GM18498 (cell line): ENCODE measurements around the gene MRFAP1.

Experiments
- ATAC-seq: cut with Tn5 transposase; IDR thresholded peaks from one replicate; pipeline ENCODE4 v1.9.1; 2021; ENCODE audit warnings: mild to moderate bottlenecking, moderate library complexity; ENCODE audit not compliant: unreplicated experiment

MRFAP1 gene

DNA sequence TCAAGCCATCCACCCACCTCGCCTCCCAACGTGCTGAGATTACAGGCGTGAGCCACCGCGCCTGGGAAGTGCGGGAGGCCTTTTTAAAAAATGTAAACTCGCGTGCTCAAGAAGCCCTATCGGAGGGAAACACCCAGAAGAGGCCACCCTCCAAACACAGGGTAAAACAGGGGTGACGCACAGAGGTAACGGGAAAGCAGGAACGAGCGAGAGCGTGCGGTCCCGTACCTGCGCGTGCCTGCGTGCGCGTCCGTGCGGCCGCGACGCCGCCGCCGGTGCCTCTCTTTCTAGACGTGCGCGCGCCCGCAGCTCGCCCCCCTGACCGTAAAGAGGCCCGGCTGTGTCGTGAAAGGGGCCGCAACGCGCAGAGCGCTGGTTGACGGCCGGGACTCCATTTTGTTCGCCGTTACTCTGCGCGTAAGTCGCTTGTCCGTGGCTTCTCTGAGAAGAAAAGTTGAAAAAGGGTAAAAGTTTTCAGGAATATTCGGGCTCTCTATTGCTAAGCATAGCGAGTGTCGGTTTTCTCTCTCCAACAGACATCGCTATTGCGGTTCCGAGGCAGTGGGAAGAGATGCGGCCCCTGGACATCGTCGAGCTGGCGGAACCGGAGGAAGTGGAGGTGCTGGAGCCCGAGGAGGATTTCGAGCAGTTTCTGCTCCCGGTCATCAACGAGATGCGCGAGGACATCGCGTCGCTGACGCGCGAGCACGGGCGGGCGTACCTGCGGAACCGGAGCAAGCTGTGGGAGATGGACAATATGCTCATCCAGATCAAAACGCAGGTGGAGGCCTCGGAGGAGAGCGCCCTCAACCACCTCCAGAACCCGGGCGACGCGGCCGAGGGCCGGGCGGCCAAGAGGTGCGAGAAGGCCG lies at the start of gene MRFAP1:
TSS of gene MRFAP1 (plus strand) at position 394 of the 872 bp plus-strand sequence. CDS start at position 572, 178 bp downstream.
- ATAC-seq: peak; percentile 82

DNA sequence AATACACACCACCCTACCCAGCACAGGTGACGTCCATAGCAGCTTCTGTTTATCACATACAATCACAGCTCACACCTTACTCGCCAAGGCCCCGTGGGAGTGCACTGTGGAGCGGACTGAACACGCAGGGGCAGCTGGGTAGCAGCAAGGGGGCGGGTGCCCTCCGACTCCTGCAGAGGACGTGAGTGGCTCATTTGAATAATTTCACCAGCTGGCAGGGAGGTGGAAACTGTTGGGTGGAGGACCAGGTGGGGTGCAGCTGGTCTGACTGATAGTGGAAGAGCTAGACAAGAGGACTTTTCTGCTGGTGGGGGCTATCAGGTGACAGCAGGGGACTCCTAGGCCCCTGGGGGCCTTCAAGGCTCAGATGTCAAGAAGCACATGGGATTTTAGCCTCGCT lies 49.2 kb upstream of the MRFAP1 start:
- peak; percentile 63 for ATAC-seq

DNA sequence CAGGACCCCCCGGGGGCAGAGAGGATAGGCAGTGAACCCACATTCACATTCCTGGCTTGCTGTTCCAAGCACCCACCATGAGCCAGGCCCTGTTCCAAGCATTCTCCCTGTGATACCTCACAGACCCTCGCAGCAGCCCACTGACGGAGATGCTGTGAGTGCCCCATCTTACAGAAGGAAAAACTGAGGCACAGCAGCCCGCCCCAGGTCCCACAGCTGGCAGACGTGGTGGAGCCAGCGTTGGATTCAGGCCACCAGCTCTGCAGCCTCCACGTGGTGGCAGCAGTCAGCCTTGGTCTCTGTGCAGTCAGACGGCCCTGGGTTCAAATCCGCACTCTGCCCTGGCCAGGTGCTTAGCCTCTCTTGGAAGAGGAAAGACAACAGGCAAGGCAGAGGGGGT lies 48.7 kb upstream of the MRFAP1 start:
- no peak for ATAC-seq

DNA sequence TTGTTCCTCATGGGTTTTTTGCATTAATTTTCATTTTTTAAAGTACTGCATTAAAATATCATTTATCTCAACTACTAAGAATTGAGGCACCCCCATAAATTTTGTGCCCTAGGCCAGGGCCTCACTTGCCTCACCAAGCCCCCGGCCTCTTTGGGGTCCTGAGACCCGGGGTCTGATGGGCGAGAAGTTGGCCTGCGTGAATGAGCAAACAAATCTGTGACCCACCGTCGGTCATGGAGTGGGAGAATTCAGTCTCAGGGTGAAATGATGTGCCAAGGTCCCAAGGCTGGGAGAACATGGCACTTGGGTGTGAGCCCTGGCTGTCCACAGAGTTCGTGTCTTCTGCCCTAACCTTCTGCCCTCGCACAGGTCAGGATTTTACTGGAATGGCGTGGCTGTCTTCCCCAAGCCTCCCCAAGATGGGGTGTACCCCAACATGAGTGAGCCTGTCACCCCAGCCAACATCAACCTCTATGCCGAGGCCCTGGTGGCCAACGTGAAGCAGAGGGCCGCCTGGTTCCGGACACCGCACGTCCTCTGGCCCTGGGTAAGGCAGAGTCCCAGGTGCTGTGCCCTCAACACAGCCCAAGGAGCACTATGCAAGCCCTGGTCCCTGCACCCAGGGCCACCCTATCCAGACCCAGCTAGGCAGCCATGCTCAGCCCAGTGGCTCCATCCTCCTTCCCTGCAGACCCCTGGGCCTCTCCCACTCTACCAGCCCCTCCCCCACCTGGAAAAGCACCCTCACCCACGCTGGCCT lies 47.5 kb upstream of the MRFAP1 start:
- ATAC-seq: no peak

DNA sequence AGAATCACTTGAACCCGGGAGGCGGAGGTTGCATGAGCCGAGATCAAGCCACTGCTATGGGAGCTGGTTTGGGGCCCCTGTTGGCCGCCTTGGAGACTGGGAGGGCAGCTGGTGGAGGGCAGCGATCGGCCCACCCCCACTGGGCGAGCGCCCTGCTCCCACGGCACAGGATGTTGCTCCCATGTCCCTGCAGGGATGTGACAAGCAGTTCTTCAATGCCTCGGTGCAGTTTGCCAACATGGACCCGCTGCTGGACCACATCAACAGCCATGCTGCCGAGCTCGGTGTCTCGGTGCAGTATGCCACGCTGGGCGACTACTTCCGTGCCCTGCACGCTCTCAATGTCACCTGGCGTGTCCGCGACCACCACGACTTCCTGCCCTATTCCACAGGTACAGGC lies 46.1 kb upstream of the MRFAP1 start:
- no peak for ATAC-seq

GRCh38 chr4:6594826-6595355 lies 45.6 kb upstream of the MRFAP1 start:
- no peak for ATAC-seq

GRCh38 chr4:6595897-6596537 lies 44.5 kb upstream of the MRFAP1 start:
- ATAC-seq: no peak

DNA sequence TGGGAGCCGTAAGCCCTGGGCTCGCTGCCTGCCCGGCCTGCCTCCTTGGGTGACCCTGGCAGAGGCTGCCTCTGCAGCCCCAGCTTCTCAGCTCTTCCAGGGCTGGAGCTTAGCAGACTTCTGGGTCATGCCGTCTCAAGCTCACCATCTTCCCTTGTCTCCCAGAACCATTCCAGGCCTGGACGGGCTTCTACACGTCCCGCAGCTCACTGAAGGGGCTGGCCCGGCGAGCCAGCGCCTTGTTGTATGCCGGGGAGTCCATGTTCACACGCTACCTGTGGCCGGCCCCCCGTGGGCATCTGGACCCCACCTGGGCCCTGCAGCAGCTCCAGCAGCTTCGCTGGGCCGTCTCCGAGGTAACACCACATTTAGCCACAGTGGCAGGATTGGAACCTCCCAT lies 43.5 kb upstream of the MRFAP1 start:
- no peak for ATAC-seq

- no peak for ATAC-seq
Observed at GRCh38 chr4:6598127-6598526, 42.4 kb upstream of the MRFAP1 start.

- ATAC-seq: no peak
Observed at GRCh38 chr4:6598641-6599040, 41.8 kb upstream of the MRFAP1 start.

DNA sequence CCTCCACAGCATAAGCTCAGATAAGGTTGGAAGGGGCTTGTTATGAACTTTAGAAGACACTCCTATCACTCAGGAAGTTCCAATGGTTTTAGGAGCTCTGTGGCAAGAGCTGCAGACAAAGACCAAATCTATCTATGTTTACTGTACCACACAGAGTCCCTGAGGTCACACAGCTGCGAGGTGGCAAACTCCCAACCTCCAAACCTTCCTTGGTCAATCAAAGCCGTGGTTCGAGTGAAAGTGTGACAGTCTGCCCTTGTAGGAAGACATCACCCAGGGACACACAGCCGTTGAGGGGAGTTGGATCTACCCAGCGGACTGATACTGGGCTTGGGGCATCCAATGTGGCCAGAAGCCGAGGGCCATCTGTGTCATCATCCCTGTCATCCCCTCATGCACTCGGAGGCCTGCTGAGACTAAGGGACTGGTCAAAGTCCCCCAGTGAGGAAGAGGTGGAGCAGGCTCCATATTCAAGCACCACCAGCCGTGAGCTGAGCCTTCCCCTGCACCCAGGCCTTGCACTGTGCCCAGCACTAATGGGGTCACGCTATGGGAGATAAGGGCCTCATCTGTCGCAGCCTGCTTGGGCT lies 38.7 kb upstream of the MRFAP1 start:
- ATAC-seq: no peak

GRCh38 chr4:6602289-6602688 lies 38.2 kb upstream of the MRFAP1 start:
- ATAC-seq: no peak

DNA sequence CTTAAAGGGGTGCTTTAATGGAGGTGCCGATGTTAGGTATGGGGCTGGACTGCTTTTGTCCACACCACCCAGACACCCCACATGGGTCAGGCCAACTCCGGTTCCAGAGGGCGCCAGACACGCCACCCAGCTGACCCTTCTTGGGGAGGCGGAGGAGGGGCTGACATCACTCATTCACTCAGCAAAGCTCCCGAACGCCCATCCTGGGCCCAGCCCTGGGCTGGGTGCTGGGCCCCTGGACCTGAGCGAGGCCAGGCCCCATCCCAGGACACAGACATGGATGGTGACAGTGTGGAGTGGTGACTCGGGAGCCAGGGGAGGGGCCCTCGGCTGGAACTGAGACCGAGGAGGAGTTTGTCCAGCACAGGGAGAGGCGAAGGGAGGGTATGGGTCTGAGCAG lies 37.4 kb upstream of the MRFAP1 start:
- no peak for ATAC-seq

- no peak for ATAC-seq
Observed at GRCh38 chr4:6605114-6605513, 35.4 kb upstream of the MRFAP1 start.

GRCh38 chr4:6605605-6606004 lies 34.9 kb upstream of the MRFAP1 start:
- no peak for ATAC-seq

DNA sequence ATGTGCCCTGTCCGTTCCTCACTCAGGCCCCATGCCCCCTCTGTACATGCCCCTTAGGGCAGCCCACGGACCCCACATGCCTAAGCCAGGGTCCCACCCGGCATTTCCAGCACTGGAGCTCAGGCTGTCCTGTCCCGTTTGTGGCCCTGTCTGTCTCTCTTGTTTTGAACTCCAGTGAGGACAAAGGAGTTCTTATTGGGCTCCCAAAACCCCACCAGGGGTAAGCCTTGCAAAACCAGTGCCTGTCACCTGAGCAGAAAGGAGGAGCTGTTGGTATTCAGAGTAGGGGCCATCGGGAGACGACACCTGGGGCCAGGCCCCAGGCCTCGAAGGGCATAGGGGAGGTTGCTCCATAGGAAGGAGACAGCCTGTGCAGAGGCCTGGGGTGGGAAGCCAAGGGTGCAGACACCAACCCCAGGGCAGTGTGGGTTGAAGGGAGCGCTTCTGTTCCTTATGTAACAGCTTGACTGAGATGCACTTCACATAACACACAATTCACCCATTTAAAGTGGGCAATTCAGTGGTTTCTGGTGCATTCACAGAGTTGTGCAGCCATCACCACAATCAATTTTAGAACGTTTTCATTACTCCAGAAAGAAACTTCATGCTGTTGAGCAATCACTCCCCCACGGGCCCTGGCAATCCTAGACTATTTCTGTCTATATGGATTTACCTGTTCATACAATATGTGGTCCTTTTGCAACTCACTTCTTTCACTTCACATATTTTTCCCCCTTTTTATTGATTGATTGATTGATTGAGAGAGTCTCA lies 33.8 kb upstream of the MRFAP1 start:
- no peak for ATAC-seq

DNA sequence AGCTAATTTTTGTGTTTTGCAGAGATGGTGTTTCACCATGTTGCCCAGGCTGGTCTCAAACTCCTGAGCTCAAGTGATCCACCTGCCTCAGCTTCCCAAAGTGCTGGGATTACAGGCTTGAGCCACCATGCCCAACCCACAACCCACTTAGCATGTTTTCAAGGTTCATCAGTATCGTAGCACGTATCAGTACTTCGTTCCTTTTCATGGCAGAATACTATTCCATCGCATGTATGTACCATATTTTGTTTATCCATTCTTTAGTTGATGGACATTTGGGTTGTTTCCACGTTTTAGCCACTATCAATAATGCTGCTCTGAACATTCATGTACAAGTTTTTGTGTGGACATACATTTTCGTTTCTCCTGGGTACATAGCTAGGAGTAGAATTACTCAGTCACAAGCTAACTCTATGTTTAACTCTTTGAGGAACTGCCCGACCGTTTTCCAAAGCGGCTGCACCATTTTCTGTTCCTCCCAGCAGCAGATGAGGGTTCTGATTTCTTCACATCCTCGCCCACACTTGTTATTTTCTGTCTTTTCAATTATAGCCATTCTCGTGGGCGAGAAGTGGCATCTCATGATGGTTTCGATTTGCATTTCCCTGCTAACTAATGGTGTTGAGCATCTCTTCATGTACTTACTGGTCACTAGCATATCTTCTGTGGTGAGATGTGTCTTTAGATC lies 33.0 kb upstream of the MRFAP1 start:
- ATAC-seq: no peak

DNA sequence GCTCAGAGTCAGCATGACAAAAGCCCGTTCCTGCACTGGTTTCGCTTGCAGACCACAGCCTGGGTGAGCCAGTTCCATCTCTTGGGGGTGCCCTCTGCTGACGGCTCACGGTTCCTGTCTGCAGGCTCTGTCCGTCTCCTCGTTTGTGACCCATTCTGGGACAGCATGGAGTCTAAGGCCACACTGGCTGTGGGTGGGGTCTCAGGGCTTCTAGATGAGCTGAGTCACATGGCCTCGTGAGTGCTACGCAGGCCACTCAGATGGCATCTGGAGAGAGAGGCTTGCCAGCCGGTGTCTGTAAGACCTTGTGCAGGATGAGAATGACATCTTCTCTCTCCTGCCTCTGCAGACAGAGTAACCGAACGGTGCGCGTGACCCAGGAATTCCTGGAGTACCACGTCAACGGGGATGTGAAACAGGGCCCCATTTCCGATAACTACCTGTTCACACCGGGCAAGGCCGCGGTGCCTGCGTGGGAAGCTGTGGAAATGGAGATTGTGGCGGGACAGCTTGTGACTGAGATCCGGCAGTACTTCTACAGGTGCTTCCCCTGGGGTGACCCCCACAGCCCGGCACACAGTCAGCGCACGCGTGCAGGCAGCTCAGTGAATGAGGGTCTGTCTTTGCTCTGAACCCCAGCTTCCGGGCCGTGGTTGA lies 31.6 kb upstream of the MRFAP1 start:
- no peak for ATAC-seq

DNA sequence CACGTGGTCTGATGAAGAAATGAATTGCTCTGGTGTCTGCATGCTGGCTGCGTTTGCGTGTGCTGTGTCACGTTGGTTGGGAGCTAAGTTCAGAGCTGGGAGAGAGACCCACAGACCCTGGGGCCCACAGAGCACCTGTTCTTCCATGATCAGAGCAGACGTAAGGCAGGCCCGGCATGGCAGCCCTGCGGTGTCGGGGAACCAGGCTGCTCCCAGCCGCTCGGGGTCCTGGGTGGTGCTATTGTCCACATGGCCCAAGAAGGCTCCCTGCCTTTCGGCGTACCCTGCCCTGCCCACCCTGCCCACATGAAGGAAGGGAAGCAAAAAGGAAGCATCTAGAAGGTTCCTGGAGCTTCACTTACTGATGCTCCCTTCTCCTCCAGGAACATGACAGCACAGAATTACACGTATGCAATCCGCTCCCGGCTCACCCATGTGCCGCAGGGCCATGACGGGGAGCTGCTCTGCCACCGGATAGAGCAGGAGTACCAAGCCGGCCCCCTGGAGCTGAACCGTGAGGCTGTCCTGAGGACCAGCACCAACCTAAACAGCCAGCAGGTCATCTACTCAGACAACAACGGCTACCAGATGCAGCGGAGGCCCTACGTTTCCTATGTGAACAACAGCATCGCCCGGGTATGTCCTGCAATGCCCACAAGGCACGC lies 30.9 kb upstream of the MRFAP1 start:
- ATAC-seq: no peak
